ENCODE data around the gene FAM184A.

FAM184A gene

GRCh38 chr6:118996289-118996820 is 82.1 kb downstream of the FAM184A start:
- no peak for DNase-seq (ENCODE audit: low read depth)
- H3K4me3 ChIP-seq (ENCODE audit: low read depth, low read length), result no peak overlapping the region

GRCh38 chr6:118993803-118994251 is 84.6 kb downstream of the FAM184A start:
- no peak for DNase-seq (ENCODE audit: low read depth)
- TF ChIP-seq CTCF (IDR thresholded peaks at IDR 0.05; ENCODE audit: low read depth, low read length, missing control alignments), result no peak
- no peak overlapping the region for H3K4me3 ChIP-seq (ENCODE audit: low read depth, low read length)

More at GRCh38 chr6:118996289-118996820, 82.1 kb downstream of the FAM184A start:
- no peak for TF ChIP-seq CTCF (IDR thresholded peaks at IDR 0.05; ENCODE audit: low read depth, low read length, missing control alignments)

- no peak overlapping the region for H3K4me3 ChIP-seq (ENCODE audit: low read depth, low read length)
- TF ChIP-seq CTCF (IDR thresholded peaks at IDR 0.05; ENCODE audit: low read depth, low read length, missing control alignments), result no peak
- DNase-seq (ENCODE audit: low read depth), result no peak
These were observed 85.1 kb downstream of the FAM184A start for GRCh38 chr6:118993358-118993757.

- no peak overlapping the region for H3K4me3 ChIP-seq (ENCODE audit: low read depth, low read length)
- DNase-seq (ENCODE audit: low read depth), result no peak
- TF ChIP-seq CTCF (IDR thresholded peaks at IDR 0.05; ENCODE audit: low read depth, low read length, missing control alignments), result no peak
These were observed 86.2 kb downstream of the FAM184A start for GRCh38 chr6:118992186-118992795.

- no peak overlapping the region for H3K4me3 ChIP-seq (ENCODE audit: low read depth, low read length)
- no peak for TF ChIP-seq CTCF (IDR thresholded peaks at IDR 0.05; ENCODE audit: low read depth, low read length, missing control alignments)
These were observed 92.2 kb downstream of the FAM184A start for GRCh38 chr6:118986312-118986711.

GRCh38 chr6:118985123-118985830 is 93.2 kb downstream of the FAM184A start:
- H3K4me3 ChIP-seq (ENCODE audit: low read depth, low read length), result no peak overlapping the region
- no peak for DNase-seq (ENCODE audit: low read depth)
- TF ChIP-seq CTCF (IDR thresholded peaks at IDR 0.05; ENCODE audit: low read depth, low read length, missing control alignments), result no peak

More at GRCh38 chr6:118986312-118986711, 92.2 kb downstream of the FAM184A start:
- DNase-seq (ENCODE audit: low read depth), result no peak
